HepG2 (cell line): ENCODE data around the gene ZFX.

Source experiments
- TOE1 ChIP-seq: sonication (generic); formaldehyde crosslinking; IDR thresholded peaks from 2 replicates; pipeline ENCODE4 v1.4.0; 2020; ENCODE audit warnings: mild to moderate bottlenecking, missing genetic modification reagents
- ZSCAN21 ChIP-seq: sonication (generic); formaldehyde crosslinking; IDR thresholded peaks from 2 replicates; pipeline ENCODE4 v1.8.0; 2022; ENCODE audit warnings: mild to moderate bottlenecking, missing genetic modification reagents, moderate library complexity, borderline replicate concordance

GRCh38 chrX:24216827-24217226 lies 67.3 kb downstream of the ZFX start:
- TF ChIP-seq ZSCAN21 (CRISPR knock-in tag) (no peak), TOE1 (CRISPR knock-in tag) (no peak)
